ENCODE data around the gene MYBPC2.
"Not testable (repeated sequence)": the region's sequence is repeated elsewhere in the genome, so short reads cannot be mapped to it uniquely, and the experiment has no call there.

MYBPC2 gene

DNA sequence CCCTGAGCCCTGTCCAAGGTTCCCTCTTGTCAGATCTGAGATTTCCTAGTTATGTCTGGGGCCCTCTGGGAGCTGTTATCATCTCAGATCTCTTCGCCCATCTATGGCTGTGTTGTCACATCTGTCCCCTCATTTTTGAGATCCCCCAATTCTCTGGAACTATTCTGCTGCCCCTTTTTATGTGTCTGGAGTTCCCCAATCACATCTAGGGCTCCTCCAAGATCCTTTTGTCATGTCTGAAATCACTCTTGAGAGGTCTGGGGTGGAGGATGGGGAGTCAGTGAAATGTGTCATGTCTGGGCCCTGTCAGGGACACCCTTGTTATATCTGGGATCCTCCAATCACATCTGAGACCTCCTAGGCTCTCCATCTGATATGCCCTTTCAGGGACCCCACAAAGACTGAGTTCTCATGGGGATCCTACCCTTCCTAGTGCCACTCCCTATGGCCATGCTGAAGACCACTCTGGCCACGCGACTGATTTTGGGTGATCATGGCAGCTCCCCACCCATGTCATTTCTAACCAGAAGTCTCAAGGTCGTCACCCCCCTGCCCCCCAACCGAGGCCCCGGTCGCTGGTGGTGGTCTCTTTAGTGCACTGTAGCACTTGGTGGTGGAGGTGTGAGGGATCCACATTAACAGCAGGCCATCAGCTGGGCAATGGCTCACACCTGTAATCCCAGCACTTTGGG, 3.8 kb upstream of the MYBPC2 start:
- no peak for DNase-seq

GRCh38 chr19:50430888-50431342, 1.8 kb upstream of the MYBPC2 start:
- DNase-seq, result peak; percentile 27

GRCh38 chr19:50431343-50432220, 1.1 kb upstream of the MYBPC2 start:
- DNase-seq, result peak; percentile 97

- DNase-seq, result peak; percentile 8
Measured at GRCh38 chr19:50433201-50434180, 799 bp downstream of the MYBPC2 start.

- DNase-seq, result no peak
Measured at GRCh38 chr19:50434525-50434924, 1.8 kb downstream of the MYBPC2 start.

- no peak for DNase-seq
Measured at GRCh38 chr19:50435221-50435620, 2.5 kb downstream of the MYBPC2 start.

DNA sequence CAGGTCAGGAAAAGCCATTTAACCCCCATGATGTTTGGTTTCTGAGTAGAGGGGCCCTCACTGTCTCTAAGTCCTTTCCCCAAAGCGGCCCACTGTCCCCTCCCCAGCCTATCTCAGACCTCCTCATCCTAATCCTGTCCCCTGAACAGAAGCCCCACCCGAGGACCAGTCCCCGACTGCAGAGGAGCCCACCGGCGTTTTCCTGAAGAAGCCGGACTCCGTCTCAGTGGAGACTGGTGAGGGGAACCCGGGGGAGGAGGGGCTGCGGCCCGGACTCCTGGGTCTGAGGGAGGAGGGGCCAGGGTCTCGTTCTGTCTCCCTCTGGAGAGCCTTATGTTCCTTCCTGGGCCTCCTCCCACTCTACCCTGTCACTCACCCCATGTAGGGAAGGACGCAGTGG, 2.9 kb downstream of the MYBPC2 start:
- DNase-seq, result no peak

DNA sequence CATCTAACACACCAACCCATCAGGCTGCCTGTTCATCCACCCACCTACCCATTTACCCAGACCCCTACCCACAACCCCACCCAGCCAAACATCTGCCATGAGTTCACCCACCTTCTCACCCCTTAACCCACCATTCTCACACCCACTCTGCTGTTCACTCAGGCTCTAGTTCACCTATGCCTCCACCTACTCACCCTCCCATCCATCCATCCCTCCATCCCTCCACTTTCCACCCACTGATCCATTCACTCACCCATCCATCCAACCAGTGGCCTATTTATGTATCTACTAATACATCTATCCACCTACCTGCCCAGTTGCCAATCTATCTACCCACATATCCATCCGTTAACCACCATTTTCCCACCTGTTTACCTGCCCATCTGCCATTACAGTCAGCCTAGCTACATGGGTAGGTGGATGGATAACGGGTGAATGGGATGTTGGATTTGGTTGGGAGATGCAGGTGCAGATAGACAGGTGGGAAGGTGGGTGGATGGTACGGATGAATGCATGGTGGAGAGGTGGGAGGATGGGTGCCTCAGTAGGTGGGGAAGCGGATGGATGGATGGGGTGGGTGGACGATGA, 5.3 kb downstream of the MYBPC2 start:
- DNase-seq, result no peak

GRCh38 chr19:50439130-50439529, 6.4 kb downstream of the MYBPC2 start:
- DNase-seq, result not testable (repeated sequence)

- no peak for DNase-seq
Measured at GRCh38 chr19:50444059-50444458, 11.4 kb downstream of the MYBPC2 start.

DNA sequence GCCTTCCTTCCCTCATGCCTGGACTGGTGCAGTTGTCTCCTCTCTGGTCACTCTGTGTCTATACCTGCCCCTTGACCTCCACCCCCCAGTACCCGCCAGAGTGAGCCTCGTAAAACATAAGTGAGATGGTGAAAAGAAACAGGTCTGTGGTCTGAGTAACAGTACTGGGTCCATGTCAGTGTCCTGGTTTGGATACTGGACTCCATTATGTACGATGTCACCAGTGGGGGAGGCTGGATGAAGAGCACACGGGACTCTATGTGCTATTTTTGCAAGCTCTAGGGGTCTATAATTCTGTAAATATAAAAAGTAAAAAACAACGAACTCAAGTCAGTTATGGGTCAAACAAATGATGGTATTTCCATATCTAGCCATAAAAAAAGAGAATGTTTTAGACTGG, 14.4 kb downstream of the MYBPC2 start:
- DNase-seq, result no peak

- DNase-seq, result no peak
Measured at GRCh38 chr19:50447750-50448149, 15.1 kb downstream of the MYBPC2 start.

- DNase-seq, result no peak
Measured at GRCh38 chr19:50449236-50449899, 16.7 kb downstream of the MYBPC2 start.

DNA sequence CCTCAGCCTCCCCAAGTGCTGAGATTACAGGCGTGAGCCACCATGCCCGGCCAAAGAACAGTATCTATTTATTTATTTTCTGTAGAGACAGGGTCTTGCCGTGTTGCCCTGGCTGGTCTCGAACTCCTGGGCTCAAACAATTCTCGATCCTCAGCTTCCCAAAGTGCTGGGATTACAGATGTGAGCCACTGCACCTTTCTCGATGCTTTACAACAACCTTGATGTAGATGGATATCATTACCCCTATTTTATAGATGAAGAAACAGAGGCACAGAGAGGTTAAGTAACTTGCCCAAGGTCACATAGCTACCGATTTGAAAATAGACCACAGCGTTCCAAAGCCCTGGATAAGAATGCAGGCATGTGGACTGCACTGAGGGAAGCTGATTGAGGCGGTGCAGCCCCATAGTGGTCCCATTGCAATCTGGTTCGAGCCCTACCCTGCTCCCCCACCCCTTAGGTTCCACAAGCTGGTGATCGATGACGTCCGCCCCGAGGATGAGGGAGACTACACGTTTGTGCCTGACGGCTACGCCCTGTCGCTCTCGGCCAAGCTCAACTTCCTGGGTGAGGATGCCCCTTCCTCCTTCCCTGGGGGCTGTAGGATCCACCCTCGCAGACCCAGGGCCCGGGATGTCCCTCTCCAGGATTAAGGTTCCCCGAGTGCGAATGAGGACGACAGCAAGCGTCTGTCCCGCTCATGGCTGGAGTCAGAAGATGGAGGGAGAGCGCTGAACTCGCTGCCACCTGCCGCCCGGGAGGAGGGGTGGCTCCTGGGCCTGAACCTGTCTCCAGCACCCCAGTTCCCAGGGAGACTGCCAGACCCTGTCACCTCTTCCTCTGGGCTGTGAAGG, 17.9 kb downstream of the MYBPC2 start:
- no peak for DNase-seq

- no peak for DNase-seq
Measured at GRCh38 chr19:50451223-50451534, 18.5 kb downstream of the MYBPC2 start.

- no peak for DNase-seq
Measured at GRCh38 chr19:50453243-50453642, 20.6 kb downstream of the MYBPC2 start.

DNA sequence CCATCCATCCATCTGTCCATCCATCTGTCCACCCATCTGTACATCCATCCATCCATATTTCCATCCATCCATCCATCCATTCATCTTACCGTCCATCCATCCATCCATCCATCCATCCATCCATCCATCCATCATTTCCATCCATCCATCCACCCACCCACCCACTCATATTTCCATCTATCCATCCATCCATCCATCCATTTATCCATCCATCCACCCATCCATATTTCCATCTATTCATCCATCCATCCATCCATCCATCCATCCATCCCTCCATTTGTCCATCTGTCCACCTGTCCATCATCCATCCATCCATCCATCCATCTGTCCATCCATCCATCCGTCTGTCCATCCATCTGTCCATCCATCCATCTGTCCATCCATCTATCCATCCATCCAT, 23.3 kb downstream of the MYBPC2 start:
- DNase-seq, result no peak

DNA sequence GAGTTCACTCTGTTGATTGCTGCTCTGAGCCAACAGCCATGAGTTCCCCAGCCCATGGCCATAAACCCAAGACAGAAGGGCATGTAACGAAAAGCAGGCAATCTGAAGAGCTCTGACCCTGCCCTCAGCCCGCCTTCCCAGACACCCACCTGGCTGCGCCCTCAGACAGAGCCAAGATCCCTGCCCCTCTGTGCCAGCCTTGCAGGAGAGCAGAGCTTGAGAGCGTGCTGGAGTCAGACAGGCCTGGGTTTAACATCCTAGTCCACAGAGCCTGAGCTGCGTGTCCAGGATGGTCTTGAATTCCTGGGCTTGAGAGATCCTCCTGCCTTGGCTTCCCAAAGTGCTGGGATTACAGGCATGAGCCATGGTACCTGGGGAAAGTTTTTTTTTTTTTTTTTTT, 24.6 kb downstream of the MYBPC2 start:
- no peak for DNase-seq

DNA sequence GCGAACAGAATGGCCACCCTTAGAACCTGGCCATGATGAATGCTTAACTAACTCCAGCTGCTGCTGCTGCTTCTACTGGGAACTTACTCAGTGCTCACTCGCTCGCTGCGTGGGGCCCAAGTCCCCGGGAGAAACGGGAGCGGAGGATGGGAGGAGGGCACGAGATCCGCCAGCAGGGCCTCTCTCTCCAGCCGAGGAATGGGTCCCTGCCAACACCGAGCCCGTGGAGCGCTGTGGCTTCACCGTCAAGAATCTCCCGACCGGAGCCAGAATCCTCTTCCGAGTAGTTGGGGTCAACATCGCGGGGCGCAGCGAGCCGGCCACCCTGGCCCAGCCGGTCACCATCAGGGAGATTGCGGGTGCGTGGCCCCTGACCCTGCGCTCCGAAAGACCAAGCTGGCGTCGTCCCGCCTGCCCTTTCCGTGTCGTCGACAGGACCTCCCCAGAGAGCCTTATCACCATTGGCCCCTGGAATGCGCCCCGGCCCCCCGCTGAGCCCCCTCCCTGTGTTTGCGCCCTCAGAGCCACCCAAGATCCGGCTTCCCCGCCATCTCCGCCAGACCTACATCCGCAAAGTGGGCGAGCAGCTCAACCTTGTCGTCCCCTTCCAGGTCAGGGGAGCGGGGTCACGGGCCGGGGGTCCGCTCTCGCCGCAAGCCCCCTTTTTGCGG, 25.8 kb downstream of the MYBPC2 start:
- peak; percentile 46 for DNase-seq

GRCh38 chr19:50459067-50459456, 26.4 kb downstream of the MYBPC2 start:
- DNase-seq, result no peak

DNA sequence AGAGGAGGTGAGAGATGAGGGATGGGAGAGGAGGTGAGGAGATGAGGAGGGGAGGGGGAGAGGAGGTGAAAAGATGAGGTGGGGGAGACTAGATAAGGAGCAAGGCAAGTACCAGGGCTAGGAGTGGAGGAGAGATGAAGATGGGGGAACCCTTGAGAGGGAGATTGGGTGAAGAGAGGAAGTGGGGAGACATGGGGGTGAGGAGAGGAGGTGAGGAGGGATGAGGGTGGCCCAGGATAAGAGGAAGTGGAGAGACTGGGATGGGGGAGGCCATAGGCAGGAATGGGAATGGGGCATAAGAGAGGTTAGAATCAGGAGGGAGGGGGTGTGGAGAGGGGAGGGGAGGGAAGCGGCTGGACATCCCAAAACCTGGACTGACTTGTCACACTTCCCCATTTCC, 26.9 kb downstream of the MYBPC2 start:
- DNase-seq, result no peak

Data from eye (tissue), 1 donor.